Mucosa of descending colon (tissue), 3 donors: ENCODE data around the gene ZNF853. TPM values are rescaled to one million over a fixed set of nuclear protein-coding genes. Genes with fewer than 3 reads are reported as not detected.
A peak's percentile ranks its signal among the peaks of the same experiment; 100 is the strongest.

Source experiments
- ATAC-seq: fragments of 200-7000 bp; cut with Tn5 transposase; one replicate; pipeline ENCODE4 v1.9.1; 2020; ENCODE audit warnings: mild to moderate bottlenecking, moderate library complexity
- DNase-seq, 3 donors: peaks; one replicate each; pipeline ENCODE4 v3.0.0-alpha.2; 2020
- H3K36me3 ChIP-seq: fragments of 200-600 bp; one replicate; pipeline ENCODE4 v1.8.0; 2021; ENCODE audit warnings: low read depth, mild to moderate bottlenecking
- H3K4me1 ChIP-seq: fragments of 200-600 bp; one replicate; pipeline ENCODE4 v1.8.0; 2021; ENCODE audit warnings: low read depth, mild to moderate bottlenecking
- H3K4me3 ChIP-seq: fragments of 200-600 bp; one replicate; pipeline ENCODE4 v1.8.0; 2021; ENCODE audit warnings: mild to moderate bottlenecking
- H3K9me3 ChIP-seq: fragments of 200-600 bp; one replicate; pipeline ENCODE4 v1.8.0; 2021; ENCODE audit warnings: mild to moderate bottlenecking
- intact Hi-C, 2 donors: fragments of 100-400 bp; cut with DNase I in 1 of 2; cut with micrococcal nuclease in 1 of 2; formaldehyde crosslinking; loops; one replicate each; pipeline versions ENCODE4 v1.11.0 to v1.11.1; 2022; cut with DNase I, micrococcal nuclease
- total RNA-seq, 3 donors: library from RNA; stranded (reverse); fragmentation: NEBNext Ultra II Directional in 2 of 3; extraction: Animal tissue kit (Norgen Biotek cat#: 25700) in 2 of 3; gene quantifications; one replicate each; pipeline versions ENCODE4 v1.2.1 to v1.2.4, GENCODE V29; 2021 to 2023
- TF ChIP-seq, protein P1 (sequence below): fragments of 200-600 bp; IDR thresholded peaks from one replicate; pipeline ENCODE4 v1.8.0; 2022; ENCODE audit warnings: antibody characterized with exemption, mild to moderate bottlenecking
- donor health status: DM: no; HTN: no; CAD: no; lungs with moderate emphysema.
- donor health status: DM: no; HTN: no; CAD: no.
- donor health status: DM: no; HTN: yes; CAD: no.

The ZNF853 gene
- total RNA-seq, 3 donors from 2014 or later, result 0.84 to 19.9 (median 1.4) TPM

DNA sequence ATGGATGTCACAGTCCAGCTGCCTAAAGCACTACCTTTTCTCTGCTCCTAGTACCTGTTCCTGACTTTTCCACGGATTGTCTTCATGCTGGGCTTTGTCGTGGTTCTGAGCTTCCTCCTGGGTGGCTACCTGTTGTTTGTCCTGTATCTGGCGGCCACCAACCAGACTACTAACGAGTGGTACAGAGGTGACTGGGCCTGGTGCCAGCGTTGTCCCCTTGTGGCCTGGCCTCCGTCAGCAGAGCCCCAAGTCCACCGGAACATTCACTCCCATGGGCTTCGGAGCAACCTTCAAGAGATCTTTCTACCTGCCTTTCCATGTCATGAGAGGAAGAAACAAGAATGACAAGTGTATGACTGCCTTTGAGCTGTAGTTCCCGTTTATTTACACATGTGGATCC, 26.8 kb upstream of the ZNF853 start:
- ATAC-seq (no peak), DNase-seq (peak in 1 of 3 donors; percentile 39)
- Histone ChIP-seq H3K4me3 (no peak overlapping the region), H3K9me3 (no peaks in the 10 kb centered on the region), H3K36me3 (no peaks in the 10 kb centered on the region), H3K4me1 (peaks cover 8% of the 10 kb centered on the region)
- intact Hi-C loops, result no loop called here
- TF ChIP-seq, protein P1, sequence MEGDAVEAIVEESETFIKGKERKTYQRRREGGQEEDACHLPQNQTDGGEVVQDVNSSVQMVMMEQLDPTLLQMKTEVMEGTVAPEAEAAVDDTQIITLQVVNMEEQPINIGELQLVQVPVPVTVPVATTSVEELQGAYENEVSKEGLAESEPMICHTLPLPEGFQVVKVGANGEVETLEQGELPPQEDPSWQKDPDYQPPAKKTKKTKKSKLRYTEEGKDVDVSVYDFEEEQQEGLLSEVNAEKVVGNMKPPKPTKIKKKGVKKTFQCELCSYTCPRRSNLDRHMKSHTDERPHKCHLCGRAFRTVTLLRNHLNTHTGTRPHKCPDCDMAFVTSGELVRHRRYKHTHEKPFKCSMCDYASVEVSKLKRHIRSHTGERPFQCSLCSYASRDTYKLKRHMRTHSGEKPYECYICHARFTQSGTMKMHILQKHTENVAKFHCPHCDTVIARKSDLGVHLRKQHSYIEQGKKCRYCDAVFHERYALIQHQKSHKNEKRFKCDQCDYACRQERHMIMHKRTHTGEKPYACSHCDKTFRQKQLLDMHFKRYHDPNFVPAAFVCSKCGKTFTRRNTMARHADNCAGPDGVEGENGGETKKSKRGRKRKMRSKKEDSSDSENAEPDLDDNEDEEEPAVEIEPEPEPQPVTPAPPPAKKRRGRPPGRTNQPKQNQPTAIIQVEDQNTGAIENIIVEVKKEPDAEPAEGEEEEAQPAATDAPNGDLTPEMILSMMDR, result no peak

DNA sequence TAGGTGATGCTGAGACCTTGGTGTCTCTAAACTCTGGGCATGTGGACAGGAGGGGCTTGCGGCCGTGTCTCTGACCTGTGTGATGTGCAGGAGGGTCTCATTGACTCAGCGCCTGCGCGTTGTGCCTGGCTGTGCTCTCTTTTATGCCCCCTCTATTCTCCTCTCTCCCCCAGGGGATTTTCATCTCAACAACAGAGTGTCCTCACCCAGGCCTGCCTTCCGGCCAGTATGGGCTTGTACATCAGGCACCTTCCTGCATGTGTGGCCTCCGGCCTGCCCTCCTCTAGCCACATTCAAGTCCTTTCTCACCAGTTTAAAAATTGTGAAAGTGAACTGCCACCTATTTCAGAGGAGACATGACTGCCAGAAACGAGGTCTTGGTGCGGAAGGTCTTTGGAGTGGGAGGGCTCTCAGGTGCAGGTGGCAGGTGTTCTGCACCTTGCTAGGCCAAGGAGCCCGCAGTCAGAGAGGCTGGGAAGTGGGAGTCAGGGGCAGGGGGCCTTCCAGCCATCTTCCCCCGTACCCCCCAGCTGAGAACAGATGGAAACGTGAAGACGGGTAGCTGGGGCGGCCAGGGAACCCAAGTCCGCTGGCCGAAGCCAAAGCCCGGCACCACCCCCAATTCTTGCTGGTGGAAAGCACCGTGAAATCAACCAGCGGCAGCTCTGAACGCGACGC, 26.1 kb upstream of the ZNF853 start:
- TF ChIP-seq, protein P1, result no peak
- intact Hi-C loops, result no loop called here
- DNase-seq, result no peak
- peaks cover 8% of the 10 kb centered on the region for H3K4me1 ChIP-seq
- peaks cover under 1% of the 10 kb centered on the region for H3K36me3 ChIP-seq
- no peak for ATAC-seq
- no peaks in the 10 kb centered on the region for H3K9me3 ChIP-seq
- no peak overlapping the region for H3K4me3 ChIP-seq

- H3K4me3 ChIP-seq, result peak within 1 kb of the TSS; percentile 58
- no peaks in the 10 kb centered on the region for H3K9me3 ChIP-seq
- H3K4me1 ChIP-seq, result peaks cover 8% of the 10 kb centered on the region
- DNase-seq (peak; percentile 83 to 88 (median 85)), ATAC-seq (peak; percentile 98)
- intact Hi-C loops, result no loop called here
- H3K36me3 ChIP-seq, result peaks cover 7% of the 10 kb centered on the region
- TF ChIP-seq, protein P1, result peak; percentile 91
Measured at GRCh38 chr7:6589829-6590644, 25.4 kb upstream of the ZNF853 start, which contains the start of gene INTS15. Gene INTS15 (plus strand): TSS chr7:6590021. CDS start chr7:6590284, 263 bp downstream.

DNA sequence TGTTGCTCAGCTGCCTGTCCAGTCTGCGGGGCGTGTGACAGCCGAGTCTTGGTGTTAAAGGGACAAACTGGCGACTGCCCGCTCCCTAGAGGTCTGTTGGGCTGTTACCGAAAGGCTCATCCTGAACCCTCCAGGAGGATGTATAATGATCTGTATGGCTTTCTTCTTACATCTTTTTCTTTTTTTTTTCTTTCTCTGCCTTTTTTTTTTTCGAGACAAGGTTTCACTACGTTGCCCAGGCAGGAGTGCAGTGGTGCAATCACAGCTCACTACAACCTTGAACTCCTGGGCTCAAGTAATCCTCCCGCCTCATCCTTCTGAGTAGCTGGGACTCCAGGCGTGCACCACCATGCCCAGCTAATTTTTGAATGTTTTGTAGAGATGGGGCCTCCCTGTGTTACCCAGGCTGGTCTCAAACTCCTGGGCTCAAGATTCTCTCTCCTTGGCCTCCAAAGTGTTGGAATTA, 24.7 kb upstream of the ZNF853 start:
- ATAC-seq, result peak; percentile 48
- TF ChIP-seq, protein P1, result no peak
- H3K36me3 ChIP-seq, result peaks cover 7% of the 10 kb centered on the region
- no peaks in the 10 kb centered on the region for H3K9me3 ChIP-seq
- peak in 1 of 3 donors; percentile 2 for DNase-seq
- intact Hi-C loops, result no loop called here
- H3K4me3 ChIP-seq, result peak overlapping the region; percentile 58
- peaks cover 8% of the 10 kb centered on the region for H3K4me1 ChIP-seq

- ATAC-seq, result no peak
- H3K36me3 ChIP-seq, result peaks cover 3% of the 10 kb centered on the region
- H3K9me3 ChIP-seq, result no peaks in the 10 kb centered on the region
- intact Hi-C loops, result no loop called here
- H3K4me1 ChIP-seq, result no peaks in the 10 kb centered on the region
- no peak overlapping the region for H3K4me3 ChIP-seq
- TF ChIP-seq, protein P1, result no peak
- DNase-seq, result no peak
Measured at GRCh38 chr7:6600093-6600492, 15.3 kb upstream of the ZNF853 start.
